HFF-Myc (cell line): ENCODE data around the gene FAM53B.

Source experiments
- DNase-seq: peaks from one replicate; pipeline ENCODE4 v3.0.0-alpha.2; 2011; ENCODE audit warnings: low read depth; ENCODE audit errors: extremely low read depth
- H3K4me3 ChIP-seq: replicated peaks from 2 replicates; pipeline ENCODE4 v1.5.1; 2011; ENCODE audit warnings: low read depth, mild to moderate bottlenecking, control low read depth, low read length
- TF ChIP-seq, protein P1 (sequence below): IDR thresholded peaks from 2 replicates; pipeline ENCODE4 v1.5.1; 2012; ENCODE audit warnings: mild to moderate bottlenecking, low read depth, low read length, control low read depth; ENCODE audit errors: missing control alignments

FAM53B gene

DNA sequence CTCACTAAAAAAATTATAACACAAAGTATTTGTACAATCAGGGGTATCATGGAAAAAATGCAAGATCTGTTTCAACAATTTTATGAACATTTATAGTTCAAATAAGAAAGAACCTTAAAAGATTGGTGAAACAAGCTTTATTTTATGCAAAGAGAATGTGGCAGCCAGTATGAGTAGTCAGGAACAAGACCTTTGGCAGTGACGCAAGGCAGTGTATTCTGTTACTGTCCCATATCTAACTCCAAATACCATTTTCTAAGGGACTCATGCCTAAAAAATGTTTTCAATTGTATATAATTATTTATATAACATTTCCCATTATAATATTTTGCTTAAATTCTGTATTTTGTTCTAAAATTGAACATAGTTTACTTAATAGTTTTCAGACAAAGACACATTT is 19.1 kb upstream of the FAM53B start:
- H3K4me3 ChIP-seq, result no peak overlapping the region
- TF ChIP-seq, protein P1, sequence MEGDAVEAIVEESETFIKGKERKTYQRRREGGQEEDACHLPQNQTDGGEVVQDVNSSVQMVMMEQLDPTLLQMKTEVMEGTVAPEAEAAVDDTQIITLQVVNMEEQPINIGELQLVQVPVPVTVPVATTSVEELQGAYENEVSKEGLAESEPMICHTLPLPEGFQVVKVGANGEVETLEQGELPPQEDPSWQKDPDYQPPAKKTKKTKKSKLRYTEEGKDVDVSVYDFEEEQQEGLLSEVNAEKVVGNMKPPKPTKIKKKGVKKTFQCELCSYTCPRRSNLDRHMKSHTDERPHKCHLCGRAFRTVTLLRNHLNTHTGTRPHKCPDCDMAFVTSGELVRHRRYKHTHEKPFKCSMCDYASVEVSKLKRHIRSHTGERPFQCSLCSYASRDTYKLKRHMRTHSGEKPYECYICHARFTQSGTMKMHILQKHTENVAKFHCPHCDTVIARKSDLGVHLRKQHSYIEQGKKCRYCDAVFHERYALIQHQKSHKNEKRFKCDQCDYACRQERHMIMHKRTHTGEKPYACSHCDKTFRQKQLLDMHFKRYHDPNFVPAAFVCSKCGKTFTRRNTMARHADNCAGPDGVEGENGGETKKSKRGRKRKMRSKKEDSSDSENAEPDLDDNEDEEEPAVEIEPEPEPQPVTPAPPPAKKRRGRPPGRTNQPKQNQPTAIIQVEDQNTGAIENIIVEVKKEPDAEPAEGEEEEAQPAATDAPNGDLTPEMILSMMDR, result no peak
- DNase-seq, result no peak

DNA sequence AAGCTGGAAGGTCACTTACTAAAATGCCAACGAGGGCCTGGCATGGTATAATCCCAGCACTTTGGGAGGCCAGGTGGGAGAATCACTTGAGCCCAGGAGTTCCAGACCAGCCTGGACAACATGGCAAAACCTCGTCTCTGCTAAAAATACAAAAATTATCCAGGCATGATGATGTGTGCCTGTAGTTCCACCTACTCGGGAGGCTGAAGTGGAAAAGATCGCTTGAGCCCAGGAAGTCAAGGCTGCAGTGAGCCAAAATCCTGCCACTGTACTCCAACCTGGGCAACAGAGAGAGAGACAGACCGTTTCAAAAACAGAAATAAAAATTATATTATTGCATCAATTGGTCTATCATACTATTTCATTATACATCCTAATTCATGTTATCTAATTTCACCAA is 18.1 kb upstream of the FAM53B start:
- no peak overlapping the region for H3K4me3 ChIP-seq
- DNase-seq, result no peak
- TF ChIP-seq, protein P1, result no peak

DNA sequence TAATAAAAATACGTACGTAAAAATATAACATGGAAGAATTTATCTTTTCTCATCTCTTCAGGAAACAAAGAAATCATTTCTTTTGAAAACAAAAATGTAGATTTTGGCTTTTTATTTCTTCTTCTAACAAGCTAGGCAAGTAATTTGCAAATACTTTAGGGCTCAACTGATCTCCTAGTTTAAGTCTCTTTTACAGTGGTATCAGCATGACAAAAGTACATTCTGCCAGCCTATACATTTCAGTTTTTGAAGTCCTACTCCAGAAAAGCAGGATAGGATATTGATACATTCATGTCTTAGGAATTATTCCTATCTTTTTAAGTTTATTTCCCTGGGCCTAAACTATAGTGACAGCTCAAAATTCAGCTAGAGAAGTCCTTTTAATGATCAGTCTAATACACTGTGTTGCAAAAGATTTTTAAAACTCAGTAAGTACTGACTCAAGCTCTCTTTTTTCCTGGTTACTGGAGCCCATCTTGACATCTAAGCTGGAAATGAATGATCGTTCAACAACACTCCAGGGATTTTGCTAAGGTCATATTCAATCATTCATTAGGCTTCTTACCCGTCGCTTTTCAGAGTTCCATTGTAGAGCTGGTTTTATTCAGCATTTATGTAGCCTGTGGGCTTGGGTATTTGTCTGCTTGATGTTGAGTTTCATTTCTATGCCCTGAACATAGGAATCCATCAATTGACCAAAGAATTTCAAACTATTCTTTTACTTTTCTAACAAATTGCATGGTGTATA is 12.2 kb upstream of the FAM53B start:
- H3K4me3 ChIP-seq, result no peak overlapping the region
- TF ChIP-seq, protein P1, result no peak
- no peak for DNase-seq

DNA sequence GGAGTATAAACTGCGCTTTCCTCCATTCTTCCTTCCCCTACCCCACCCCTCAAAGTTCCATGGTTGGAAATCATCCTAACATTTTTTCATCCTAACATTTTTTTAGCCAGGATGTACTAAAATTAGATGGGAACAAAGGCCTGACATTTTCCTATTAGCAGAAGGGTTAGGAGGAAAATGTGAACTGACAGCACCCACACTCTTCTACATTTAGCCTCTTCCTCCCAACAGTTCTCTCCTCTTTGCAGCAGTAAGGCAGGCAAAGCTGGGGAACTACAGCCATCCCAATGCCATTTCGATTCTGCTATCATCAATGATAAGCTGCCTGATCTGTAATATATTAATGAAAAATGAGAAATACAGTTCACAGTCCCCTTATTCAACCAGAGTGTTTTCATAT is 11.4 kb upstream of the FAM53B start:
- TF ChIP-seq, protein P1, result no peak
- H3K4me3 ChIP-seq, result no peak overlapping the region
- DNase-seq, result no peak

DNA sequence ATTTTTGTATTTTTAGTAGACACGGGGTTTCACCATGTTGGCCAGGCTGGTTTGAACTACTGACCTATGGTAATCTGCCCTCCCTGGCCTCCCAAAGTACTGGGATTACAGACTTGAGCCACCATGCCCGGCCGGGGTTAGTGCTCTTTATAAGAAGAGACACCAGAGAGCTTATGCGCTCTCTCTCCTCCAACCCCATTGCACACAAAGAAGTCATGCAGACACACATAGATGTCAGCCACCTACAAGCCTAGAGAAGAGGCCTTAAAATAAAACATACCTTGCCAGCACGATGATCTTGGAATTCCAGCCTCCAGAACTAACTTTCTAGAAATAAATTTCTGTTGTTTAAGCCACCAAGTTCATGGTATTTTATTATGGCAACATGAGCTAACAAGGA is 10.0 kb upstream of the FAM53B start:
- TF ChIP-seq, protein P1, result no peak
- DNase-seq, result no peak
- no peak overlapping the region for H3K4me3 ChIP-seq

DNA sequence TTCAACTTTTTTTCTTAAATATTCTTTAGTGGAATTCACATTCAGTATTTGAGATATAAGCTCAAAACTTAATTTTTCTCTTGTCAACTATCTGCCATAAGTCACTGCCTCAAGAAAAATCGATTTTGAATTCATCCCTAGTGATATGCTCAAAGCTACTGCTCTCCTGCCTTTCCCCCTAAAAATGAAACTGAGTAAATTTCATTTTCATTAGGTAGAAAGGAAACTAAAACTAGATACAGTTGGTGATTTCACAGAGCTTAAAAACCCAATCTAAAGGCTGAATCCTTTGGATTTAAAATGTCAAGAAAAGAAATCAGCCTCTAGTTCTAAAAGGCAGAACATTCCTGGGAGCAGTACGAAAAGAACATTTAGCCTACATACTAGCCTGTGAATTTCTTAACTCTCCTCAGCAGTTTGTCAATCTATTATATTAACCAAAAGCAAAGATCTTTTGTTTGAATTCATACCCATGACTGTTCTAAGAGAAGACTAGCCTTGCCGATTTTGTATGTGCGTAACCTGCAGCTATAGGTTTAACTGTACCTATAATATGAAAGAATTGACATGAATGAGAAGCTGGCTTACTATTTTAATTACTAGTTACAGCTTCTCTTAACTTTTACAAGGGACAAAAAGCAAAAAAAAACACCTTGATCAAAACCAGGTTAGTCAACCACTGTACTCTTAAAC is 4.9 kb upstream of the FAM53B start:
- no peak for DNase-seq
- TF ChIP-seq, protein P1, result no peak
- no peak overlapping the region for H3K4me3 ChIP-seq
